NCI-H69 (cell line): ENCODE data around the gene B3GAT3.
A peak's percentile ranks its signal among the peaks of the same experiment; 100 is the strongest.
"Not testable (repeated sequence)": the region's sequence is repeated elsewhere in the genome, so short reads cannot be mapped to it uniquely, and the experiment has no call there.

Source experiments
- DNase-seq: peaks from one replicate; lab custom pipeline; 2025; lab: John Stamatoyannopoulos, UW

Gene B3GAT3

GRCh38 chr11:62621567-62622470 is at the start of gene B3GAT3:
TSS of gene B3GAT3 (minus strand) at chr11:62621986. CDS start at chr11:62621947, 39 bp downstream.
- DNase-seq, result peak; percentile 100

DNA sequence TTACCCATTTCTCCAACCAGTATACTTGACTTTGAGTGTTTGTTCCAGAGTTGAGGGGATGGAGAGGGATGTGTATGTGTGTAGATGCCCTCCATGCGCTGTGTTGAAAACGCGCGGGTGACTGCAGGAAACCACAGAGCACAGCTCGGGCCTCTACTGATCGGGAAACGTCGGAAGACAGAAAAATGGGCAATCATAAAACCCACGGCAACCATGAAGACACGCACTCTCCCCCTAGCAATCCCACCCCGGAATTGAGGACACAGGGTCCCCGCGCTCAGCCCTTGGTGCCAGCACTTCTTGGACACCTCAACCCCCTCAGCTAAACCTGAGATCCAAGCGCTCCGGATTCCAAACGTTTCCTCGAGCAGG is 49.4 kb upstream of the B3GAT3 start:
- no peak for DNase-seq

GRCh38 chr11:62669420-62670161 is 47.8 kb upstream of the B3GAT3 start:
- peak; percentile 45 for DNase-seq

DNA sequence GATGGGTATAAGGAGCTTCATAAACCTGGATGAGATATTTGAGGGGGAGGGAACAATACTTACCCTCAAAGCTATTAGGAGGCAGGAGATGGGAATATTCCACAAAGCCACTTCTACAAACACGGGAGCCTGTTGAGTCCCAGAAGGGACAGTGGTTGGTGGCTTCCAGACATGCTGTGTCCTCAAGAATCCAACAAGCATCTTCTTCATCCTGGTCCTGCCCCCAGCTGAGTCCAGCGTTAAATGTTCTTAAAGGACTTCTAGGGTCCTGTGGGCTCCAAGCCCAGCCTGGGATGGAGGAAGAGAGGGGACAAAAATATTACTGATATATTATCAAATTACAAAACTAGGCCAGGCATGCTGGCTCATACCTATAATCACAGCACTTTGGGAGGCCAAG is 45.7 kb upstream of the B3GAT3 start:
- DNase-seq, result no peak

DNA sequence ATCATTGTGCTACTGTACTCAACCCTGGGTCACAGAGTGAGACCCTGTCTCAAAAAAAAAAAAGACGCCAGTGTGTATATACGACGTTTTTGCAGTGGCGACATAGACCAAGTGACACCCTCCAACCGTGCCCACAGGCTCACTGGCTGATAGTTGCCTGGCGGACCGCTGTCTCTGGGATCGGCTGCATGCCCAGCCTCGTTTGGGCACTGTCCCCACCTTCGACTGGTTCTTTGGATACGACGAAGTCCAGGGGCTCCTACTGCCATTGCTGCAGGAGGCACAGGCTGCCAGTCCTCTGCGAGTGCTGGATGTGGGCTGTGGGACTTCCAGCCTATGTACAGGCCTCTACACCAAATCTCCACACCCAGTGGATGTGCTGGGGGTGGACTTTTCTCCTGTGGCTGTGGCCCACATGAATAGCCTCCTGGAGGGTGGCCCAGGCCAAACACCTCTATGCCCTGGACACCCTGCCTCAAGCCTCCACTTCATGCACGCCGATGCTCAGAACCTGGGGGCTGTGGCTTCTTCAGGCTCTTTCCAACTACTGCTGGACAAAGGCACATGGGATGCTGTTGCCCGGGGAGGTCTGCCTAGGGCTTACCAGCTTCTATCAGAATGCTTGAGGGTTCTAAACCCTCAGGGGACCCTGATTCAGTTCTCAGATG is 44.6 kb upstream of the B3GAT3 start:
- no peak for DNase-seq

DNA sequence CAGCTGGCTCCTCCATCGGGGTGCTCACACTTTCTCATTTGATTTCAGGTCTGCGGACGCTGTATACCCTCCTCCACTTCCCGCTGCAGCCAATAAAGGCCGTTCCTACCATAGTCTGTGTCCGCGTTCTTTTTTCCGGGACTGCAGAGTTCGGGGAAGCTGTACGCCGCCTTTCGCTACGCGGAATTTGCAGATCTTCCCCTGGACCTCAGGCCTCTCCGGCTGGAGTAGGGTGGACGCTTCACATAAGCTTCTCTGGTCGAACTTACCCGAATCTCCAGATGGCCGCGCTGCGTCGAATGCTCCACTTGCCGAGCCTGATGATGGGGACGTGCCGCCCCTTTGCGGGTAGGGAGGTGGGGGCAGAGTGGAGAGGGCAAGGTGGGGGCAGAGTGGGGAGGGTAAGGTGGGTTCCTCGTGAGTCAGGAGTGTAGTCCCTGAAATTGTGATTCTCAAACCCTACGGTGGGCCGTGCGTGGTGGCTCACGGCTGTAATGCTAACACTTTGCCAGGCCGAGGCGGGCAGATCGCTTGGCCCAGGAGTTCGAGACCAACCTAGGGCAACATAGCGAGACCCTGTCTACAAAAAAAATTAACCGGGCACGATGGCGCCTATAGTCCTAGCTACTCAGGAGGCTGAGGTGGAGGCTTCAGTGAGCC is 43.9 kb upstream of the B3GAT3 start:
- peak; percentile 66 for DNase-seq

GRCh38 chr11:62665075-62665598 is 43.4 kb upstream of the B3GAT3 start, which contains the start of the genes C11orf98 and CSKMT:
TSS of gene C11orf98 (minus strand) at chr11:62665210. CDS start at chr11:62665169, 41 bp downstream.
TSS of gene CSKMT (plus strand) at chr11:62665312. CDS start at chr11:62665880, 568 bp downstream.
- DNase-seq, result peak; percentile 97

GRCh38 chr11:62664405-62665074 is 42.8 kb upstream of the B3GAT3 start:
- peak; percentile 87 for DNase-seq

GRCh38 chr11:62656796-62657429 is 35.1 kb upstream of the B3GAT3 start:
- no peak for DNase-seq

GRCh38 chr11:62654297-62654696 is 32.5 kb upstream of the B3GAT3 start:
- DNase-seq, result no peak

DNA sequence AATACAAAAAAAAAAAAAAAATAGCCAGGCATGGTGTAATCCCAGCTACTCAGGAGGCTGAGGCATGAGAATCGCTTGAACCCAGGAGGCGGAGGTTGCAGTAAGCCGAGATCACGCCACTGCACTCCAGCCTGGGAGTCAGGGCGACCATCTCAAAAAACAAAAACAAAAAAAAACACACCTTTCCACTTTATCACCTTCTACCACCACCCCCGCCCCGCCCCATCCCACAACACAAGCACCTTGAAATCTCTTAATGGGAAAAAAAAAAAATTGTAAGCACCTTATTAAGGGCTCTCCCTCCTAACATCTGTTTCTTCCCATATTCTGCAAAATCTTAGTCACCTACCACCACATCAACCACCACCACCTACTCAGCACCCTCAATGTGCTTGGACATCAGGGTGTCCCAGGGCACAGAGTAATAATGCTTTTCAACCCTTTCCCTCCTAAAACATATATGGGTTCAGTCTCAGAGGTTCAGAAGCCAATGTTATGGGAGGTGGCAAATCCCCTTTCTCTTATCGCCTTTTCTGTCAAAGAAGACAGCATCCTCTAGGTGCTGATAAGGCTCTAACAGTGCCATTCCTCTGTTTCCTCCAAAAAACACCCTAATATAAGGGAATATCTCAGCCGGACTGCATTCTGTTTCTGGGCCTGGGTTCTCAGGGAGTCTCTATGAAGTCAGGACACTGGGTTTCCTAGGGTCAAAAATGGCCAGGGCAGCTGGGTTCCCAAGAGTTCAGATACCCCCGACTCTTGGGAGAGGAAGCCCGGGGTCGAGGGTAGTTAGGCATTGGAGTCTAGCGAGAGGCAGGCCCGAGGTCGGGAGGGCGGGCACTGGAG is 30.6 kb upstream of the B3GAT3 start:
- no peak for DNase-seq

DNA sequence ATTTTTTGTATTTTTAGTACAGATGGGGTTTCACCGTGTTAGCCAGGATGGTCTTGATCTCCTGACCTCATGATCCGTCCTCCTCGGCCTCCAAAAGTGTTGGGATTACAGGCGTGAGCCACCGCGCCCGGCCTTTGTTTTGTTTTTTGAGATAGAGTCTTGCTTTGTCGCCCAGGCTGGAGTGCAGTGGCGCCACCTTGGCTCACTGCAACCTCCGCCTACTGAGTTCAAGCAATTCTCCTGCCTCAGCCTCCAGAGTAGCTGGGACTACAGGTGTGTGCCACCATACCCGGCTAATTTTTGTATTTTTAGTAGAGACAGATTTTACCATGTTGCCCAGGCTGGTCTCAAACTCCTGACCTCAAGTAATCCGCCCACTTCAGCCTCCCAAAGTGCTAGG is 28.5 kb upstream of the B3GAT3 start:
- not testable (repeated sequence) for DNase-seq

DNA sequence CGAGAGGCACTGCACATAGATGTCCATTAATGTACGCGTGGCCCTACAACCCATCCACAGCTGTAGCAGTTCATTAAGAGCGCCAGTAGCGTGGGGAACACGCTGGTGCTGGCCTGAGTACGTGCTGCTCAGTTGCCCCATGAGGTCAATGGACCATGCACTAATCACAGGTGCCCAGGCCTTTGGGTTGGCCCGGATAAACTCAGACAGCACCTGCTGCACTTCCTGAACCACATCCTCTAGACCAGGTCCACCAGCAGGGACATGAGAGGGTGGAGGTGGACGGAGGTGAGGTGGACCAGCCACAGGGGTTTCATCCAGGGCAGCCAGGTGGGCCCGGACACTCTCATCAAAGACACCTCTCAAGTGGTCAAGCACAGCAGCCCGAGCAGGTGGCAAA is 27.7 kb upstream of the B3GAT3 start:
- DNase-seq, result no peak

- no peak for DNase-seq
Measured at GRCh38 chr11:62648967-62649364, 27.2 kb upstream of the B3GAT3 start.

DNA sequence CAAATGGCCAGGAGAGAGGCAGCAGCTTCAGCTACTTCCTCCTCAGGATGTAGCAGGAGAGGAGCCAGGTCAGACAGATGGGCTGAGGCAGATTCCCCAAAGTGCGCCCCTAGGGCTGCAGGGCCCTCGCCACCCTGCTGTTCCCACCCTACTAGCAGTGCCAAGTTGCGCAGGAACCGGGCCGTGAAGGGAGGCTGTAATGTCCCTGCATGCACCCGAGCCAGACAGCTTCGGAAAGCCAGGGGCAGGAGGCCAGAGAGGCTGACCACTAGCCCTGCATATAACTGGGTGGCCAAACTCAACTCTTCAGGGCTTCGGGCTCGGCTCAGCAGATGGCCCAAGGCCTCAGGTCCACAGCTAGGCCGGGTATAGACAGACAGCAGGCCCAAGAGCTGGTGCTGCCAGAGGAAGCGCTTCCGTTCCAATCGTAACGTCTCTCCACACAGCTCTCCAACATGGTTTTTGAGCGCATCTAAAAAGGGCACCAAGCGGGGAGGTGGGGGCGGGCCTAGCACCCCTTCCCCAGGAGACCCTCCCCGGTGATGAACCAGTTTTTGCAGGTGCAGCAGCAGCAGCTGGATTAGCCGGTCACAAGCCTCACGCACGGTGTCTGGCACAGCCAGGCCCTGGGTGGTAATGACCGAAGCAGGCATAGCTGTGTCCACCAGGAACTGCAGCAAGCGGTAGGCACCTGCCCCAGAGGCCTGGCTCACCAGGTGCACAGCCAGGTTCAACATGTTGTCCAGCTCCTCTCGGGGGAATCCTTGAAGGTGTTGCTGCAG is 26.6 kb upstream of the B3GAT3 start:
- no peak for DNase-seq

DNA sequence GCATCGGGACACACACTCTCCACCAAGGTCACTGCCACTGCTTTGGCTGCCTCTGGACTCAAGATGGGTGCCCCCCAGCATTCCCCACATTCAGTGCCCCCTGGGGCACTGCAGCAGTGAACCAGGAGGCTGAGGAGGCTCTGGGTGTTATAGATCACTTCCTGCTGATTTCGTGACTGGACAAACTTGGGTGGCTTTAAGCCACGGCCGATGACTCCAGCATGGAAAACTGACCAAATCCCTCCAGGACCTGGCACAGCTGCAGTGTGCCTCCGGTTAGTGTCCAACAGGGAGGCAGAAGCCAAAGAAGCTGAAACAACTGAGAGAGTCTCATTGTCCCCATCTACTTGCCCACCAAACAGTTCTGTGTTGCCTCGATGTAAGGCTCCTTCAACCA is 25.8 kb upstream of the B3GAT3 start:
- no peak for DNase-seq

- peak; percentile 51 for DNase-seq
Measured at GRCh38 chr11:62646825-62647608, 25.2 kb upstream of the B3GAT3 start.
